MM.1S (cell line): ENCODE measurements around the gene BICRAL.

Source experiments
- DNase-seq: peaks from one replicate; pipeline ENCODE4 v3.0.0-alpha.2; 2015
- H2AFZ ChIP-seq: fragments of 300-600 bp; sonication (generic); 2 replicates; pipeline ENCODE4 v1.6.0; 2016; ENCODE audit warnings: antibody characterized with exemption, low read length
- H3F3A ChIP-seq: fragments of 300-600 bp; sonication (generic); 2 replicates; pipeline ENCODE4 v1.6.1; 2016; ENCODE audit warnings: mild to moderate bottlenecking, antibody characterized with exemption, low read length, moderate library complexity, mixed read lengths; ENCODE audit not compliant: insufficient read depth
- H3K27ac ChIP-seq: fragments of 300-600 bp; sonication (generic); 2 replicates; pipeline ENCODE4 v1.5.1; 2016; ENCODE audit warnings: mild to moderate bottlenecking, low read length
- H3K27me3 ChIP-seq: fragments of 300-600 bp; sonication (generic); replicated peaks from 2 replicates; pipeline ENCODE4 v1.6.0; 2016; ENCODE audit warnings: low read length; ENCODE audit not compliant: insufficient read depth
- H3K36me3 ChIP-seq: fragments of 300-600 bp; sonication (generic); replicated peaks from 2 replicates; pipeline ENCODE4 v1.6.1; 2016; ENCODE audit warnings: mild to moderate bottlenecking, low read length, mixed read lengths; ENCODE audit not compliant: insufficient read depth
- H3K4me1 ChIP-seq: fragments of 300-600 bp; sonication (generic); 2 replicates; pipeline ENCODE4 v1.6.1; 2016; ENCODE audit warnings: low read length, mixed read lengths
- H3K4me2 ChIP-seq: fragments of 300-600 bp; sonication (generic); 2 replicates; pipeline ENCODE4 v1.6.0; 2016; ENCODE audit warnings: low read depth, low read length
- H3K4me3 ChIP-seq: fragments of 300-600 bp; sonication (generic); 2 replicates; pipeline ENCODE4 v1.5.1; 2016; ENCODE audit warnings: low read length, mixed read lengths
- H3K79me2 ChIP-seq: fragments of 300-600 bp; sonication (generic); 2 replicates; pipeline ENCODE4 v1.6.1; 2016; ENCODE audit warnings: mixed run types, low read length, mixed read lengths
- H3K9ac ChIP-seq: fragments of 300-600 bp; sonication (generic); 2 replicates; pipeline ENCODE4 v1.6.1; 2016; ENCODE audit warnings: low read length, mixed read lengths
- H3K9me2 ChIP-seq: fragments of 300-600 bp; sonication (generic); replicated peaks from 2 replicates; pipeline ENCODE4 v1.6.1; 2016; ENCODE audit warnings: mild to moderate bottlenecking, low read length, mixed read lengths; ENCODE audit not compliant: insufficient read depth
- H3K9me3 ChIP-seq: fragments of 300-600 bp; sonication (generic); replicated peaks from 2 replicates; pipeline ENCODE4 v1.6.1; 2016; ENCODE audit warnings: mild to moderate bottlenecking, low read length, mixed read lengths; ENCODE audit not compliant: insufficient read depth
- H4K20me1 ChIP-seq: fragments of 300-600 bp; sonication (generic); 2 replicates; pipeline ENCODE4 v1.6.1; 2016; ENCODE audit warnings: mild to moderate bottlenecking, low read length, moderate library complexity, mixed read lengths; ENCODE audit not compliant: insufficient read depth
- CTCF ChIP-seq: fragments of 300-600 bp; sonication (generic); IDR thresholded peaks from 2 replicates; pipeline ENCODE4 v1.5.1; 2016; ENCODE audit warnings: antibody characterized with exemption, low read length, mixed read lengths
- EZH2 ChIP-seq: fragments of 300-600 bp; sonication (generic); optimal IDR thresholded peaks from 2 replicates; pipeline ENCODE3; 2017; ENCODE audit warnings: low read depth, mild to moderate bottlenecking, antibody characterized with exemption, low read length, mixed read lengths
- EZH2phosphoT487 ChIP-seq: fragments of 300-600 bp; sonication (generic); IDR thresholded peaks from 2 replicates; pipeline ENCODE4 v1.6.1; 2018; ENCODE audit warnings: antibody characterized with exemption, low read length

BICRAL gene

GRCh38 chr6:42762950-42763349 is 18.9 kb upstream of the BICRAL start:
- H3K9me3 ChIP-seq, result no peaks in the 10 kb centered on the region
- no peak overlapping the region for H3K9ac ChIP-seq
- no peaks in the 10 kb centered on the region for H3K9me2 ChIP-seq
- H3K4me1 ChIP-seq, result no peaks in the 10 kb centered on the region
- H3K4me2 ChIP-seq, result no peak overlapping the region
- DNase-seq, result no peak
- H3K79me2 ChIP-seq, result no peaks in the 10 kb centered on the region
- no peak overlapping the region for H2AFZ ChIP-seq
- H4K20me1 ChIP-seq, result no peaks in the 10 kb centered on the region
- H3F3A ChIP-seq, result no peaks in the 10 kb centered on the region
- no peaks in the 10 kb centered on the region for H3K27me3 ChIP-seq
- no peaks in the 10 kb centered on the region for H3K36me3 ChIP-seq
- no peak overlapping the region for H3K27ac ChIP-seq
- no peak for TF ChIP-seq CTCF
- no peak for TF ChIP-seq EZH2
- no peak for TF ChIP-seq EZH2phosphoT487
- no peak overlapping the region for H3K4me3 ChIP-seq

- TF ChIP-seq EZH2phosphoT487, result no peak
- TF ChIP-seq EZH2, result no peak
- H4K20me1 ChIP-seq, result no peaks in the 10 kb centered on the region
- DNase-seq, result no peak
- no peaks in the 10 kb centered on the region for H3K36me3 ChIP-seq
- H3F3A ChIP-seq, result peaks cover 5% of the 10 kb centered on the region
- H3K4me1 ChIP-seq, result no peaks in the 10 kb centered on the region
- no peaks in the 10 kb centered on the region for H3K27me3 ChIP-seq
- no peak overlapping the region for H3K27ac ChIP-seq
- no peaks in the 10 kb centered on the region for H3K9me2 ChIP-seq
- no peaks in the 10 kb centered on the region for H3K79me2 ChIP-seq
- H3K4me3 ChIP-seq, result no peak overlapping the region
- no peak overlapping the region for H3K9ac ChIP-seq
- H2AFZ ChIP-seq, result no peak overlapping the region
- H3K9me3 ChIP-seq, result no peaks in the 10 kb centered on the region
- no peak overlapping the region for H3K4me2 ChIP-seq
Measured at GRCh38 chr6:42764911-42765648, 16.8 kb upstream of the BICRAL start.

- no peak for DNase-seq
- H3K9ac ChIP-seq, result no peak overlapping the region
- H3K4me3 ChIP-seq, result no peak overlapping the region
- no peak overlapping the region for H3K4me2 ChIP-seq
- no peaks in the 10 kb centered on the region for H4K20me1 ChIP-seq
- H3K9me2 ChIP-seq, result no peaks in the 10 kb centered on the region
- TF ChIP-seq EZH2 (no peak), CTCF (no peak), EZH2phosphoT487 (no peak)
- no peaks in the 10 kb centered on the region for H3K27me3 ChIP-seq
- no peak overlapping the region for H3K27ac ChIP-seq
- H3F3A ChIP-seq, result peaks cover 15% of the 10 kb centered on the region
- no peaks in the 10 kb centered on the region for H3K79me2 ChIP-seq
- no peak overlapping the region for H2AFZ ChIP-seq
- no peaks in the 10 kb centered on the region for H3K9me3 ChIP-seq
- no peaks in the 10 kb centered on the region for H3K4me1 ChIP-seq
- H3K36me3 ChIP-seq, result no peaks in the 10 kb centered on the region
Measured at GRCh38 chr6:42766163-42766670, 15.6 kb upstream of the BICRAL start.

GRCh38 chr6:42769051-42769450 is 12.8 kb upstream of the BICRAL start:
- H3K27me3 ChIP-seq, result no peaks in the 10 kb centered on the region
- H3K4me1 ChIP-seq, result peaks cover 18% of the 10 kb centered on the region
- no peak overlapping the region for H3K27ac ChIP-seq
- no peaks in the 10 kb centered on the region for H3K9me3 ChIP-seq
- H4K20me1 ChIP-seq, result no peaks in the 10 kb centered on the region
- TF ChIP-seq EZH2phosphoT487, result no peak
- TF ChIP-seq CTCF, result no peak
- H3K4me3 ChIP-seq, result no peak overlapping the region
- peaks cover 24% of the 10 kb centered on the region for H3K79me2 ChIP-seq
- H3K4me2 ChIP-seq, result no peak overlapping the region
- no peak overlapping the region for H3K9ac ChIP-seq
- peaks cover 30% of the 10 kb centered on the region for H3F3A ChIP-seq
- H3K9me2 ChIP-seq, result no peaks in the 10 kb centered on the region
- no peak overlapping the region for H2AFZ ChIP-seq
- no peak for DNase-seq
- no peaks in the 10 kb centered on the region for H3K36me3 ChIP-seq
